NT2/D1 (cell line): ENCODE data around the gene SRRM4.

Experiments
- YY1 ChIP-seq: IDR thresholded peaks from 2 replicates; pipeline ENCODE4 v1.6.1; 2011; ENCODE audit not compliant: insufficient read length, insufficient read depth
- ZNF274 ChIP-seq: IDR thresholded peaks from 2 replicates; pipeline ENCODE4 v1.6.1; 2011; ENCODE audit warnings: mild to moderate bottlenecking, low read depth, low read length

DNA sequence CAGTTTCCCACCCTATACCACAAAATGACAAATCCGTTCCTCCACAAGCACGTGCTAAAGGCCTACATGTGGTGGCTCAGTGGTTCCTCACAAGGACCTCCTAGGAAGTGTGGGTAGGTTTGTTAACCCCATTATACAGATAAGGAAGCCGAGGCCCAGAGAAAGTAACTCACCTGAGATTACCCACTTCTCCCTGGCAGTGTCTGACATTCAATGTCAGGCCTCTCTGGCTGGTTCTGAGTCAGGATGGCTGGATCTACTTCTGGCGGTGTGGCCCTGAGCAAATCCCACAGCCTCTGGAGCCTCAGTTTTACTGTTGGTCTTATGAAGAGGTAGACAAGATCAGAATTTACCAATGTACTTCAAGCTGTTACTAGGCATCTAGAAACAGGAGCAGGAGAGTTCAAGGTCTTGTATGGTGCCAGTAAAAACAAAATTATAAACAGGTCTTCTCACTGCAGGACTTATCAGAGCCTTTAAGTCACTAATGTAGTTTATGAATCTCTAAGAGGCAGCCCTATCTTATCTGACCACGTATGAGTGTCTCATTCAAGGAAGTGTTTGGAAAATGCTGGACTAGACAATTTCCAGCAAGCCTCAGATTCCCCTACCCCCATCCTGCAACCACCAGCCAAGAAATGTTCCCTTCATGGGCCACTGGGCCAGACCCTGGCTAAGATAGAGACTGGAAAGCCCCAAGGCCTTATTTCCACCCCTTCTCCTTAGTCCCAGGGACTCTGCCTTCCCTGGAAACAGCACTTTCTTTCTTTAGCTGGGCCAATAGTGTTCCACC is 201.6 kb downstream of the SRRM4 start:
- TF ChIP-seq YY1 = no peak
- TF ChIP-seq ZNF274 = no peak
